ENCODE data around the gene NDUFA7.
"Not testable (repeated sequence)": the region's sequence is repeated elsewhere in the genome, so short reads cannot be mapped to it uniquely, and the experiment has no call there.

NDUFA7 gene

DNA sequence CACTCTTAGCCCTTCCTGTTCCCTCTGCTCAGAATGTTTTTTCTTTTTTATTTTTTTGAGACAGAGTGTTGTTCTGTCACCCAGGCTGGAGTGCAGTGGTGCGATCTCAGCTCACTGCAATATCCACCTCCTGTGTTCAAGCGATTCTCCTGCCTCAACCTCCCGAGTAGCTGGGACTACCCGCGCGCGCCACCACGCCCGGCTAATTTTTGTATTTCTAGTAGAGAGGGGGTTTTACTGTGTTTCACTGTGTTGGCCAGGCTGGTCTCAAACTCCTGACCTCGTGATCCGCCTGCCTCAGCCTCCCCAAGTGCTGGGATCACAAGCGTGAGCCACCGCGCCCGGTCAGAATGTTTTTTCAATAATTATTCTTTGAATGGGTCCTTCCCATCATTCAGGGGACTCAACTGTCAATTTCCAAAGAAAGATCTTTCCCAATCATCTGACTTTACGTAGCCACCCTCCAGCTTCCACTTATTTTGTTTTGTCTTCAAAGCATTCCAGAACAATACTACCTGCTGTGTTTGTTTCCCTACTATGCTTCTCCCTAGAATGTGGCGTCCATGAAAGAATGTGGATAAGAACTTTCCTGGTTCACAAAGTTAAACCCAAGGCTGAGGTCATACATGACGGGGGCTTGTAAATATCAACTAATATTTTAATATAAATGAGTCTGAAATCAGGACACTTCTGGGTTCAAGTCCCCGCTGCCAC lies 1.2 kb downstream of the NDUFA7 start:
- DNase-seq (ENCODE audit: low read depth, low spot score), result no peak

DNA sequence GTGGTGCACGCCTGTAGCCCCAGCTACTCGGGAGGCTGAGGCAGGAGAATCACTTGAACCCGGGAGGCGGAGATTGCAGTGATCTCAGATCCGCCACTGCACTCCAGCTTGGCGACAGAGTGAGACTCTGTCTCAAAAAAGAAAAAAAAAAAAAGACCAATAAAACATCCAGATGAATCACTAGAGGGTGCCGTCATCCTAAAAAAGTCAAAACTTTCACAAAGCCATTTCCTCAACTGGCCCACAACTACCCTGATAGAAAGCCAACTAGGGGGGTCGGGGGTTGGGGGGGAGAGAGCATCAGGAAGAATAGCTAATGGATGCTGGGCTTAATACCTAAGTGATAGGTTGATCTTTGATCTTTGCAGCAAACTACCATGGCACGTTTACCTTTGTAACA lies 2.3 kb downstream of the NDUFA7 start:
- not testable (repeated sequence) for DNase-seq (ENCODE audit: low read depth, low spot score)

- DNase-seq (ENCODE audit: low read depth, low spot score), result no peak
These were observed 4.6 kb downstream of the NDUFA7 start for GRCh38 chr19:8316351-8317125.

DNA sequence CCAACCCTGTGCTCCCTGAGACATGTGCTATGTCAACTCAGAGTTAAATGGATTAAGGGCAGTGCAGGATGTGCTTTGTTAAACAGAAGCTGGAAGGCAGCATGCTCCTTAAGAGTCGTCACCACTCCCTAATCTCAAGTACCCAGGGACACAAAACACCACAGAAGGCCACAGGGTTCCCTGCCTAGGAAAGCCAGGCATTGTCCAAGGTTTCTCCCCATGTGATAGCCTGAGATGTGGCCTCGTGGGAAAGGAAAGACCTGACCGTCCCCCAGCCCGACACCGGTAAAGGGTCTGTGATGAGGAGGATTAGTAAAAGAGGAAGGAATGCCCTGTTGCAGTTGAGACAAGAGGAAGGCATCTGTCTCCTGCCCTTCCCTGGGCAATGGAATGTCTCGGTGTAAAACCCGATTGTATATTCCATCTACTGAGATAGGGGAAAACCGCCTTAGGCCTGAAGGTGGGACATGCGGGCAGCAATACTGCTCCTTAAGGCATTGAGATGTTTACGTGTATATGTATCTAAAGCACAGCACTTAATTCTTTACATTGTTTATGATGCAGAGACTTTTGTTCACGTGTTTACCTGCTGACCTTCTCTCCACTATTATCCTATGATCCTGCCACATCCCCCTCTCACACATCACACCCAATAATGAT lies 6.1 kb downstream of the NDUFA7 start:
- DNase-seq (ENCODE audit: low read depth, low spot score), result not testable (repeated sequence)

DNA sequence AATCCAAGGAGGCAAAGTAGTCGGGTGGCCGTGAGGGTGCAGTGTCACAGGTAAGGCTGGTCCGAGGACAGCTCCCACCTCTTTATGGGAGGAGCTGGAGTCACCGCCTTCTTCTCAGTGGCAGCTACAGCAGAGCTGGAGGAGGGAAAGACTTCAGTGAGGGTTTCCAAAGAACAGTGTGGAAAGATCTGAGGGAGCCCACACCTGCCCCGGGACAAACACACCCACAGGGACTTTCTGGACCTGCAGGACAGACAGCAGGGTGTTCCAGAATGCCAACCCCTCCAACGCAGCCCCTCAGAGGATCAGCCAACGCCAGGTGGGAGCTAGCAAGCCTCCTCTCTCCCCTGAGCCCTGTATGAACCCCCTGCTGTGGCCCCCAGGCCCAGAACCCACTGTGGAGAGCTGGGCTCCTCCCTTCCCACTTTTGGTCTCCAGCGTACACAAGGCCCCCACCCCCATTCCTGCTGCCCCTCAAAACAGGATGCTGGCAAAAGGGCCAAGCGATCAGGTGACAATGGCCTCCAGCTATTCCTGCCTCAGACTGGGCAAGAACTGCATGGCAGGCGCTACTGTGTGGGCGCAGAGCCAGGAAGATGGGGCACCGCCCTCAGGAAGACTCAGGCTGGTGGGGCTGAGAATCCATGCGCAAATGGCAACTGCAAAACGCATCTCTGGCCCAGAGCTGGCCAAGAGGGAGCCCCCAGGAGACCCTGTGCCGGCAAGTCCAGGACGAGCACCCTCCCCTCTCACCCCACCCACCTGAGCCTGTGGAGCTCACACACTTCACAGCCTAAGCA lies 9.5 kb downstream of the NDUFA7 start:
- DNase-seq (ENCODE audit: low read depth, low spot score), result no peak

- no peak for DNase-seq (ENCODE audit: low read depth, low spot score)
These were observed 10.7 kb downstream of the NDUFA7 start for GRCh38 chr19:8310342-8311055.

GRCh38 chr19:8308891-8309291 lies 12.3 kb downstream of the NDUFA7 start:
- no peak for DNase-seq (ENCODE audit: low read depth, low spot score)

DNA sequence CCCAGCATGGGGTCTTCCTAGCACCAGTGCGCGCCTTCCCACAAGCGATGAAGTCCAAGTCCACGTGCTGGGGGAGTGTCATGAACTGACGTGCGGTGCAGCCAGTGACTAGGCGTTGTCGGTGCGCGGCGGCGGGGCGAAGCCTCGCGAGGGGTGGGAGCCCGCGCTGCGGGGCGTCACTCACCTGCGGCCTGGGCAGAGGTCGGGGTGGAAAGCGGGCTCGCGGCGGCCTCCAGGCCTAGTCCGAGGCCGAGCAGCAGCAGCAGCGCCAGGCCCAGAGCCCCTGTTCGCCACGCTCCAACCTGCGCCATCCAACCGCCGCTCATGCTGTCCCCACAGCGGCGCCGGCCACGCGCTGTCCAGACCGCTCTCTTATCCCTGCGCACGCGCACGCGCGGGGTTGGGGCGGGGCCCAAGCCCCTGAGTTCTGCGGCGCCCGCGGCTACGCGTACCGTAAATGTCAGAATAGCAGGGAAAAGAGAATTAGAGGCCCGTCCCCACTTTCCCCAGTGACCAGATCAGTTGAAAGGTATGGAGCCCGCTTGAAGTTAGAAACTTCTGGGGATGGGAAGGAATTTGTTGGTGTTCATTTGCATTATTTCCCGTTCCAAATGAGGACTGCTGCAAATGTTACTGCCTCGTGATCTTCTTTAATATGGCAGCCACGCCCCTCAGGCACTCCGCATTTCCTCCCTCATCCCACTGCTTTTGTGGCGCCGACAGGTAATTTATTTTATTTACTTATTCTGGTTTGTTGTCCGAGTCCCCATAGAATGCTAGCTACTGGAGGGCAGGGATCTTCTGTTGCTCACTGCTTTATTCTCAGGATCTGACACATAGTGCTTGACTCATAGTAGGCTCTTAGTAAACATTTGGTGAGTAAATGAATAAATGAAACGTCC lies 13.0 kb downstream of the NDUFA7 start, which contains the start of gene CD320:
Gene CD320, minus strand, starts transcription at position 394 of the 902 bp plus-strand sequence. Its CDS starts 68 bp downstream, at position 326.
- DNase-seq (ENCODE audit: low read depth, low spot score), result peak; percentile 81

GRCh38 chr19:8307400-8307964 lies 13.7 kb downstream of the NDUFA7 start:
- DNase-seq (ENCODE audit: low read depth, low spot score), result no peak

GRCh38 chr19:8306235-8307054 lies 14.7 kb downstream of the NDUFA7 start:
- DNase-seq (ENCODE audit: low read depth, low spot score), result no peak

GRCh38 chr19:8305798-8306197 lies 15.4 kb downstream of the NDUFA7 start:
- DNase-seq (ENCODE audit: low read depth, low spot score), result no peak

DNA sequence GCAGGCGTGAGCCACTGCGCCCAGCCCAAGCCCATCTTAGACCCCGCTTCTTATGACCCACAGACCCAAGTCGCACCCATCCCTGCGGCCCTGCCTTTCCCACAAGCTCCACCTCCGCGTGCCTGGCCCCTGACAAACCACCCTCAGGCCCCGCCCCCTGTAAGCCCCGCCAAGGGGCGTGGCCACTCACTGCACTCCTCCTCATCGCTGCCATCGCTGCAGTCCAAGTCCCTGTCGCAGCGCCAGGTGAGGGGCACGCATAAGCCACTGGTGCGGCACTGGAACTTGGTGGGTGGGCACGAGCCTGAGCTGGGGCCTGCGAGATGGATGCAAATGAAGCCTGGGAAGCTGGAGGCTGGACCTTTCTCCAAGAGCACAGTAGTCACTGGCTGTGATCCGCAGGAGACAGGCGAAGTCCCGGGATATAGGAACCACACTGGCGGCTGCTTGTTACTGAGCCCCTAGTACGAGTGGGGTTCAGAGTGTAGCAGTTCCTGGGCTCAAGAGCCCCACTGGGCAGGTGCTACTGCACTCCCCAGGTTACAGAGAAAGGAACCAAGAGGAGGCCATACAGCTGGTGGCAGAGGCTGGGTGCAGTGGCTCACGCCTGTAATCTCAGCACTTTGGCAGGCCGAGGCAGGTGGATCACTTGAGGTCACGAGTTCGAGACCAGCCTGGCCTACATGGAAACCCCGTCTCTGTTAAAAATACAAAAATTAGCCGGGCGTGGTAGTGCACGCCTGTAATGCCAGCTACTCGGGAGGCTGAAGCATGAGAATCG lies 16.1 kb downstream of the NDUFA7 start:
- no peak for DNase-seq (ENCODE audit: low read depth, low spot score)

DNA sequence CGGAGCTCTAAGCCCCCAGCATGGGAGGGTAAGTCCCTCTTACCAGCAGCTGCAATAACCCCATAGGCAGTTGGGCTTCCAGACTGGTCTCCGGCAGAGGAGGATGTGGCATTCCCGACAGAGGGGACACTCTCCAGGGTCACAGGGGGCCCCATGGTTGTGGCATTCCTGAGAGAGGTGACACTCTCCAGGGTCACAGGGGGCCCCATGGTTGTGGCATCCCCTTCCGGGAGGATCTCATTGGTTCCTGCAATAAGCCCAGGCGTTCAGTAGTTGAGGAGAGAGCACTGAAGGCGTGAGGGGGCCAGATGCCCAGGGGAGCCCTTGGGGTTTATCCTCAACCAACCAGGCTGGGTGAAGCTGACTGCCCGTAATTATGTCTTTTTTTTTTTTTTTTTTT lies 18.4 kb downstream of the NDUFA7 start:
- no peak for DNase-seq (ENCODE audit: low read depth, low spot score)

DNA sequence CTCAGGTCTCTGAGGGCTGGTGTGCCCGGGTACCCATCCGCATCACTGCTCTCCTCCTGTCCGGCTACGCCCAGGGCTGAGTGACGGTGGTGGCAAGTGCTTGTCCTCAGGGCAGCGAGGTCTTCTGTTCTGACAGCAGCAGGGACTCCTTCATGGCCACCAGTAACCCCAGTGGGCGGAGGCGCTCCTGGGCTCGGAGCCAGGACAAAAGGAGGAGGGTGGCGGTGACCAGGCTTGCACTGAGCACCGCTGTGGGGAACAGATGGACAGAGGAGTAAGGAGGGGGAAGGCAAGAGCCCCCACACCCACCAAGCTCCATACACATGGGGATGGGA lies 18.9 kb downstream of the NDUFA7 start:
- no peak for DNase-seq (ENCODE audit: low read depth, low spot score)

DNA sequence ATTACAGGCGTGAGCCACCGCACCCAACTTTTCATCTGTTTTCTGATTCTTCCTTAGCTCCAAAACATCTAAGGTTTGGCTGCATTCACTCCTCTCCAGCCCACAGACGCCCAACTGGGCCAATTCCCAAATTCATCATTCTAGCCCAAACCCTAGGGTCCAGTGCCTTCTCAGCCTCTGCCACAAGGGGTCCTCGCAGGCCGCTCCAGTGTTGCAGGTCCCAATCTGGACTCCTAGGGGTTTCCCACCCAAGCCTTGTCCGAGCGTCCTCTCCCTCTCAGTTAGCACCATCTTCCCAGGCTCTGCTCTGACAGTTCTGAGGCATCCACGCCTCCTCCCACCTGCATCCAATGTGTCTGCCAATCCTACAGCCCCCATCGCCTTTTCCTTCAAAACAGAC lies 29.8 kb downstream of the NDUFA7 start:
- DNase-seq (ENCODE audit: low read depth, low spot score), result not testable (repeated sequence)

DNA sequence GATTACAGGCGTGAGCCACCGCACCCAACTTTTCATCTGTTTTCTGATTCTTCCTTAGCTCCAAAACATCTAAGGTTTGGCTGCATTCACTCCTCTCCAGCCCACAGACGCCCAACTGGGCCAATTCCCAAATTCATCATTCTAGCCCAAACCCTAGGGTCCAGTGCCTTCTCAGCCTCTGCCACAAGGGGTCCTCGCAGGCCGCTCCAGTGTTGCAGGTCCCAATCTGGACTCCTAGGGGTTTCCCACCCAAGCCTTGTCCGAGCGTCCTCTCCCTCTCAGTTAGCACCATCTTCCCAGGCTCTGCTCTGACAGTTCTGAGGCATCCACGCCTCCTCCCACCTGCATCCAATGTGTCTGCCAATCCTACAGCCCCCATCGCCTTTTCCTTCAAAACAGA lies 44.7 kb downstream of the NDUFA7 start:
- DNase-seq (ENCODE audit: low read depth, low spot score), result not testable (repeated sequence)

DNA sequence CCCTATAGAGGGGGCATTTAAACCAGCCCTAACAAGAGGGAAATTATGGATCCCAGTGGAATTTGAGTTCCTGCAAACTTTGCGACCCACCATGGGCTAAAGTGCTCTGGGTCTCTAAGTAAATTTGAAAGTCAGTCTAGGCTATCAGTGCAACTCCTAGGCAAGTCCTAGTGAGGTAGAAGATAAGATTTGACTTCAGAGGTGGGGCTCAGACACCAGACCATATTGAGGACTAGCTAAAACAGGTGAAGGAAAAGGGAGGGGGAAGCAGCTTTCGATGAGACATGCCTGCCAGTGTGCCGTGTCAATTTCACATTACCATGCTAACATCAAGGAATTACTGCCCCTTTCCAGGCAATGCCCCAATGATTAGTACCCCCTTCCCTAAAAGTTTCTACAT lies 51.5 kb downstream of the NDUFA7 start:
- no peak for DNase-seq (ENCODE audit: low read depth, low spot score)

DNA sequence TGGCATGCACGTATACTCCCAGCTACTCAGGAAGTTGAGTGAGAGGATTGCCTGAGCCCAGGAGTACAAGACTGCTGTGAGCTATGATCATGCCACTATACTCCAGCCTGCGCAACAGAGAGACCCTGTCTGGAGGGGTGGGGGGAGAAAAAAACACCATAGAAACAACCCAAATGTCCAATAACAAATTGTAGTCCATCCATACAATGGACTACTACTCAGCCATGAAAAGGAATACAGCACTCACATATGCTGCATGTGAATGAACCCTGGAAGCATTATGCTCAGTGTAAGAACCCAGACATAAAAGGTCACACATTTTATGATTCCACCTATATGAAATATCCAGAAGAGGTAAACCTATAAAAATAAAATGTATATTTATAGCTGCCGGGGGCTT lies 55.3 kb downstream of the NDUFA7 start:
- DNase-seq (ENCODE audit: low read depth, low spot score), result no peak

All from activated naive CD8-positive, alpha-beta T cell treated with anti-CD3 and anti-CD28 coated beads, Interleukin-2, amount 50 U/mL, for 16 hours (primary cell).